Vagina (tissue), 2 donors: ENCODE measurements around the gene S100G.

Experiments used
- POLR2AphosphoS5 ChIP-seq, 2 donors: sonication (generic); formaldehyde crosslinking; IDR thresholded peaks; one replicate each; pipeline ENCODE4 v1.9.0; 2017; ENCODE audit warnings: antibody characterized with exemption in 2 of 2, mild to moderate bottlenecking in 2 of 2, low read depth in 1 of 2; ENCODE audit not compliant: insufficient read depth in 1 of 2
- TF ChIP-seq, protein P1 (sequence below), 3 experiments: fragments of 450-650 bp in 2 of 3; fragments of 200-600 bp in 1 of 3; sonication (generic) in 1 of 3; IDR thresholded peaks; one replicate each; pipeline ENCODE4 v1.5.1; 2017 to 2019; ENCODE audit warnings: antibody characterized with exemption in 3 of 3, mild to moderate bottlenecking in 2 of 3, moderate library complexity in 2 of 3

DNA sequence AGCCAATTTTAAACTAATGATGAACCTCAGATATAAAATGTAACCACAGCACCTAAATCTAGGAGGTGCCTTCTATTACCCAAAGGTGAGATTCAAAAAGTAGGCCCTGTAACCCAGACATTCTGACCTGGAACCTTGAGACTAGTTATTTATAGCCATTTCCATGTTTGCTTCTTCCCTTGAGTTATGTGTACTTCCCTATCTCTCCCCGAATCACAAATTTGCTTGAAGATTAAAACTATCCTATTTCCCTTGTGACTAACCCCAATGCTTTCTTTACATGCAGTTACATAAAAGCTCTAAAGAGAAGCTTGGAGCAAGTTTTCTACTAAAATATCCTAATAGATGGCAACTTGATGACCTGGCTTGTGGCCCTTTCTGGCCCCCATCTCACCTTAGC lies 32.6 kb upstream of the S100G start:
- TF ChIP-seq, protein P1, sequence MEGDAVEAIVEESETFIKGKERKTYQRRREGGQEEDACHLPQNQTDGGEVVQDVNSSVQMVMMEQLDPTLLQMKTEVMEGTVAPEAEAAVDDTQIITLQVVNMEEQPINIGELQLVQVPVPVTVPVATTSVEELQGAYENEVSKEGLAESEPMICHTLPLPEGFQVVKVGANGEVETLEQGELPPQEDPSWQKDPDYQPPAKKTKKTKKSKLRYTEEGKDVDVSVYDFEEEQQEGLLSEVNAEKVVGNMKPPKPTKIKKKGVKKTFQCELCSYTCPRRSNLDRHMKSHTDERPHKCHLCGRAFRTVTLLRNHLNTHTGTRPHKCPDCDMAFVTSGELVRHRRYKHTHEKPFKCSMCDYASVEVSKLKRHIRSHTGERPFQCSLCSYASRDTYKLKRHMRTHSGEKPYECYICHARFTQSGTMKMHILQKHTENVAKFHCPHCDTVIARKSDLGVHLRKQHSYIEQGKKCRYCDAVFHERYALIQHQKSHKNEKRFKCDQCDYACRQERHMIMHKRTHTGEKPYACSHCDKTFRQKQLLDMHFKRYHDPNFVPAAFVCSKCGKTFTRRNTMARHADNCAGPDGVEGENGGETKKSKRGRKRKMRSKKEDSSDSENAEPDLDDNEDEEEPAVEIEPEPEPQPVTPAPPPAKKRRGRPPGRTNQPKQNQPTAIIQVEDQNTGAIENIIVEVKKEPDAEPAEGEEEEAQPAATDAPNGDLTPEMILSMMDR (IDR thresholded peaks at IDR 0.05): no peak
- no peak for TF ChIP-seq POLR2AphosphoS5 (IDR thresholded peaks at IDR 0.05; ENCODE audit: insufficient read depth in 1 of 2, low read depth in 1 of 2)
